Activated CD4-positive, alpha-beta T cell treated with anti-CD3 and anti-CD28 coated beads, Interleukin-2, Interleukin-4, amounts not matched to agents 100 ng/mL and 50 ng/mL, durations not matched to agents 16 hours and 8 hours (primary cell): ENCODE results near the gene RPL27.
"Not testable (repeated sequence)": the region's sequence is repeated elsewhere in the genome, so short reads cannot be mapped to it uniquely, and the experiment has no call there.

Source experiments
- DNase-seq: peaks from one replicate; pipeline ENCODE4 v3.0.0-alpha.2; 2020; ENCODE audit warnings: low spot score

Gene RPL27

GRCh38 chr17:42993913-42994312 is 4.3 kb upstream of the RPL27 start:
- not testable (repeated sequence) for DNase-seq

- no peak for DNase-seq
These were observed 732 bp upstream of the RPL27 start for GRCh38 chr17:42997390-42997983.

- no peak for DNase-seq
These were observed 845 bp downstream of the RPL27 start for GRCh38 chr17:42999003-42999525.

- not testable (repeated sequence) for DNase-seq
These were observed 2.7 kb downstream of the RPL27 start for GRCh38 chr17:43000894-43001293.

- no peak for DNase-seq
These were observed 5.4 kb downstream of the RPL27 start for GRCh38 chr17:43003542-43004172.

GRCh38 chr17:43006639-43007551 is 8.7 kb downstream of the RPL27 start, which contains the start of gene IFI35:
Gene IFI35, plus strand, starts transcription at chr17:43006784. Its CDS starts 164 bp downstream, at chr17:43006948.
- peak; percentile 91 for DNase-seq

GRCh38 chr17:43010667-43011308 is 12.6 kb downstream of the RPL27 start:
- no peak for DNase-seq

- DNase-seq, result no peak
These were observed 13.7 kb downstream of the RPL27 start for GRCh38 chr17:43011728-43012472.

- DNase-seq, result no peak
These were observed 15.1 kb downstream of the RPL27 start for GRCh38 chr17:43013296-43013695.

- DNase-seq, result no peak
These were observed 15.9 kb downstream of the RPL27 start for GRCh38 chr17:43014020-43014648.

- DNase-seq, result no peak
These were observed 16.7 kb downstream of the RPL27 start for GRCh38 chr17:43014649-43015542.

- DNase-seq, result no peak
These were observed 17.4 kb downstream of the RPL27 start for GRCh38 chr17:43015579-43015978.

GRCh38 chr17:43016216-43016615 is 18.0 kb downstream of the RPL27 start:
- no peak for DNase-seq

GRCh38 chr17:43018008-43018853 is 20.0 kb downstream of the RPL27 start:
- no peak for DNase-seq

GRCh38 chr17:43018932-43019331 is 20.7 kb downstream of the RPL27 start:
- DNase-seq, result no peak

GRCh38 chr17:43019418-43019817 is 21.2 kb downstream of the RPL27 start:
- DNase-seq, result no peak

- no peak for DNase-seq
These were observed 21.9 kb downstream of the RPL27 start for GRCh38 chr17:43020030-43020621.
